Measurements from ENCODE around the gene SIGLEC5. TPM values are rescaled to one million over a fixed set of nuclear protein-coding genes. Genes with fewer than 3 reads are reported as not detected.

SIGLEC5 gene
- total RNA-seq, 2 donors from 2014 or later: not detected

DNA sequence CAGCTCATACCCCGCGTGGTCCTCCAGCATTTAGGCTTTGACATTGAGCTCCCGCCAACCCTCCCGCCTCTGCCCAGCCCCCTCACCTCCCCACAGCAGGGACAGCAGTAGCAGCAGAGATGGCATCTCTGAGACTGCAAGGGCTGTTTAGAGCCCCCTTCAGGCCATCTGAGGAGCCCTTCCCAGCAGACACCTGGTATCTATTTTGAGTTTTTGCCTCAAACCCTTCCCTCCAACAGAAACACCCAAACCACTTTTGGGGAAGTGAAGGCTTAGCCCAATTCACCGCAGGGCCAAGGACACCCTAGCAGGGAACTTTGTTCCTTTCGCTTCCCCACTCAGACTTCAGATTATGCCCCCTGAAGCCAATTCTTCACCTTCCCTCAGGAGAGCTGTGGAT is 65.4 kb downstream of the SIGLEC5 start:
- intact Hi-C loops (cut with DNase I): no loop called here
- DNase-seq (ENCODE audit: low spot score): no peak

Other genes with a start within 250 kb of the SIGLEC5 start
- gene LIM2, start 242.4 kb downstream of the SIGLEC5 start, total RNA-seq: not detected
- gene C19orf84, start 239.8 kb downstream of the SIGLEC5 start, total RNA-seq: not detected
- gene SIGLEC10, start 212.8 kb downstream of the SIGLEC5 start, total RNA-seq: 10 to 100 TPM in 1 of 2 donors, 1 to 10 TPM in 1; 3.3 to 13.5 TPM
- under 1 TPM; 0.19 to 0.42 TPM for gene SIGLEC8, start 171.9 kb downstream of the SIGLEC5 start, total RNA-seq
- gene CEACAM18, start 151.9 kb downstream of the SIGLEC5 start, total RNA-seq: not detected
- under 1 TPM; 0.42 to 1.00 TPM for gene SIGLEC12, start 128.6 kb downstream of the SIGLEC5 start, total RNA-seq
- gene SIGLEC6, start 98.7 kb downstream of the SIGLEC5 start, total RNA-seq: 1 to 10 TPM in 1 of 2 donors, under 1 TPM in 1; 0.86 to 1.6 TPM
- 1 to 10 TPM; 8.0 to 9.2 TPM for gene ZNF175, start 59.1 kb downstream of the SIGLEC5 start, total RNA-seq
- 10 to 100 TPM in 1 of 2 donors, 1 to 10 TPM in 1; 4.8 to 10.3 TPM for gene SIGLEC14, start 16.4 kb upstream of the SIGLEC5 start, total RNA-seq
- gene SPACA6, start 62.9 kb upstream of the SIGLEC5 start, total RNA-seq: 10 to 100 TPM; 22.7 to 22.9 TPM
- gene HAS1, start 93.6 kb upstream of the SIGLEC5 start, total RNA-seq: 1 to 10 TPM; 3.8 to 6.7 TPM
- 10 to 100 TPM; 24.0 to 38.3 TPM for gene FPR1, start 121.5 kb upstream of the SIGLEC5 start, total RNA-seq
- gene FPR2, start 130.8 kb upstream of the SIGLEC5 start, total RNA-seq: 1 to 10 TPM; 1.7 to 6.9 TPM
- 10 to 100 TPM; 14.5 to 15.0 TPM for gene FPR3, start 164.8 kb upstream of the SIGLEC5 start, total RNA-seq